Fibroblast of lung (primary cell): ENCODE results near the gene STBD1. TPM values are rescaled to one million over a fixed set of nuclear protein-coding genes. Genes with fewer than 3 reads are reported as not detected.
A peak's percentile ranks its signal among the peaks of the same experiment; 100 is the strongest.

Experiments used
- DNase-seq, 2 donors: peaks; one replicate each; pipeline versions ENCODE4 v3.0.0 to v3.0.0-alpha.2; 2010; ENCODE audit warnings: low read depth in 2 of 2
- H2AFZ ChIP-seq: 2 replicates; pipeline ENCODE4 v1.5.1; 2012; ENCODE audit warnings: low read length, control low read depth, inconsistent platforms
- H3K27ac ChIP-seq: 2 replicates; pipeline ENCODE4 v1.5.1; 2011; ENCODE audit warnings: low read length, control low read depth; ENCODE audit not compliant: insufficient read depth
- H3K27me3 ChIP-seq: 2 replicates; pipeline ENCODE4 v1.5.1; 2011; ENCODE audit warnings: mild to moderate bottlenecking, low read length; ENCODE audit not compliant: control insufficient read depth, insufficient read depth
- H3K36me3 ChIP-seq: 2 replicates; pipeline ENCODE4 v1.5.1; 2011; ENCODE audit warnings: low read length; ENCODE audit not compliant: control insufficient read depth, insufficient read depth
- H3K4me1 ChIP-seq: 2 replicates; pipeline ENCODE4 v1.5.1; 2011; ENCODE audit warnings: low read length; ENCODE audit not compliant: control insufficient read depth, insufficient read depth; ENCODE audit errors: extremely low read depth
- H3K4me2 ChIP-seq: 2 replicates; pipeline ENCODE4 v1.5.1; 2011; ENCODE audit warnings: low read length, control low read depth; ENCODE audit not compliant: insufficient read depth; ENCODE audit errors: extremely low read depth
- H3K4me3 ChIP-seq, 4 experiments: fragments of 200-600 bp in 1 of 4; sonication (generic) in 1 of 4; replicated peaks in 1 of 4; 2 replicates each; pipeline ENCODE4 v1.5.1; 2011 to 2016; ENCODE audit warnings: low read length in 4 of 4, low read depth in 3 of 4, mild to moderate bottlenecking in 3 of 4, control low read depth in 2 of 4, inconsistent platforms in 1 of 4, mixed read lengths in 1 of 4; ENCODE audit not compliant: insufficient read depth in 1 of 4; ENCODE audit errors: control extremely low read depth in 1 of 4
- H3K79me2 ChIP-seq: 2 replicates; pipeline ENCODE4 v1.5.1; 2012; ENCODE audit warnings: mild to moderate bottlenecking, low read length, inconsistent platforms; ENCODE audit not compliant: control insufficient read depth, insufficient read depth
- H3K9ac ChIP-seq: 2 replicates; pipeline ENCODE4 v1.5.1; 2011; ENCODE audit warnings: mild to moderate bottlenecking, low read length, control low read depth; ENCODE audit not compliant: insufficient read depth
- H3K9me3 ChIP-seq: 2 replicates; pipeline ENCODE4 v1.5.1; 2012; ENCODE audit warnings: low read depth, low read length; ENCODE audit not compliant: control insufficient read depth, insufficient read depth
- H4K20me1 ChIP-seq: 2 replicates; pipeline ENCODE4 v1.5.1; 2011; ENCODE audit warnings: low read length; ENCODE audit not compliant: control insufficient read depth, insufficient read depth; ENCODE audit errors: extremely low read depth
- EZH2 ChIP-seq: IDR thresholded peaks from 2 replicates; pipeline ENCODE4 v1.5.1; 2012; ENCODE audit warnings: low read length, control low read depth, mild to moderate bottlenecking; ENCODE audit errors: missing control alignments
- polyA plus RNA-seq, 2 donors: library from polyadenylated mRNA; depleted of rRNA in 1 of 2; stranded (reverse) in 1 of 2; unstranded in 1 of 2; fragments of >200 nt; gene quantifications; 2 replicates each; pipeline ENCODE4 v1.2.1, GENCODE V29; 2011 to 2012; ENCODE audit warnings: missing spikeins in 1 of 2
- total RNA-seq: library from RNA; depleted of rRNA; stranded (reverse); fragments of >200 nt; gene quantifications from 2 replicates; pipeline ENCODE4 v1.2.1, GENCODE V29; 2014
- TF ChIP-seq, protein P1 (sequence below), 2 donors: IDR thresholded peaks in 1 of 2; conservative IDR thresholded peaks in 1 of 2; 1 replicate in 1 of 2; 2 replicates in 1 of 2; pipeline ENCODE4 v1.5.1; 2011 to 2012; ENCODE audit warnings: low read length in 2 of 2, control low read depth in 1 of 2, inconsistent platforms in 1 of 2, low read depth in 1 of 2, mild to moderate bottlenecking in 1 of 2

The STBD1 gene
- total and polyA plus RNA-seq, 2 donors (not counting 1 experiment from before 2014, with no cell fraction given): 3.1 to 17.5 TPM

DNA sequence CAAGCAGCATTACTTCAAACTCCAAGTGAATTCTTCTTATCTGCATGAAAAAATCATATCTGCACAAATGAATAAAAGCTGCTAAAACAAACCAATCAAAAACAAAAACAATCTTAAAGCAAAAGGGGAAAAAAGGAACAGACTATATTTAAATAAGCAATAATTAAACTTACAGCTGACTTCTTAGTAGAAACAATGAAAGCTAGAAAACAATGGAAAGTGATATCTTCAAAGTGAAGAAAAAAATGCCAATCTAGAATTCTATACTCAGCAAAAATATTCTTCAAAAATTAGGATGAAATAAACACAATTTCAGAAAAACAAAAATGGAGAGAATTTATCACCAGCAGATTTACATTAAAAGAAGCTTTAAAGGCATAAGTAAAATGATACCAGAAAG, 20.0 kb downstream of the STBD1 start:
- H3K4me1 ChIP-seq: no peaks in the 10 kb centered on the region
- TF ChIP-seq EZH2: no peak
- TF ChIP-seq, protein P1, sequence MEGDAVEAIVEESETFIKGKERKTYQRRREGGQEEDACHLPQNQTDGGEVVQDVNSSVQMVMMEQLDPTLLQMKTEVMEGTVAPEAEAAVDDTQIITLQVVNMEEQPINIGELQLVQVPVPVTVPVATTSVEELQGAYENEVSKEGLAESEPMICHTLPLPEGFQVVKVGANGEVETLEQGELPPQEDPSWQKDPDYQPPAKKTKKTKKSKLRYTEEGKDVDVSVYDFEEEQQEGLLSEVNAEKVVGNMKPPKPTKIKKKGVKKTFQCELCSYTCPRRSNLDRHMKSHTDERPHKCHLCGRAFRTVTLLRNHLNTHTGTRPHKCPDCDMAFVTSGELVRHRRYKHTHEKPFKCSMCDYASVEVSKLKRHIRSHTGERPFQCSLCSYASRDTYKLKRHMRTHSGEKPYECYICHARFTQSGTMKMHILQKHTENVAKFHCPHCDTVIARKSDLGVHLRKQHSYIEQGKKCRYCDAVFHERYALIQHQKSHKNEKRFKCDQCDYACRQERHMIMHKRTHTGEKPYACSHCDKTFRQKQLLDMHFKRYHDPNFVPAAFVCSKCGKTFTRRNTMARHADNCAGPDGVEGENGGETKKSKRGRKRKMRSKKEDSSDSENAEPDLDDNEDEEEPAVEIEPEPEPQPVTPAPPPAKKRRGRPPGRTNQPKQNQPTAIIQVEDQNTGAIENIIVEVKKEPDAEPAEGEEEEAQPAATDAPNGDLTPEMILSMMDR (conservative IDR thresholded peaks at IDR 0.05 in 1 of 2, IDR thresholded peaks at IDR 0.05 in 1 of 2; ENCODE audit: low read depth in 1 of 2, low read length in 2 of 2): no peak
- H3K4me2 ChIP-seq: no peak overlapping the region
- no peaks in the 10 kb centered on the region for H3K9me3 ChIP-seq
- H3K27me3 ChIP-seq: no peaks in the 10 kb centered on the region
- no peaks in the 10 kb centered on the region for H3K36me3 ChIP-seq
- H2AFZ ChIP-seq: no peak overlapping the region
- no peaks in the 10 kb centered on the region for H3K79me2 ChIP-seq
- no peak overlapping the region for H3K9ac ChIP-seq
- H3K4me3 ChIP-seq: no peak overlapping the region
- H4K20me1 ChIP-seq: no peaks in the 10 kb centered on the region
- no peak for DNase-seq
- H3K27ac ChIP-seq: no peak overlapping the region

DNA sequence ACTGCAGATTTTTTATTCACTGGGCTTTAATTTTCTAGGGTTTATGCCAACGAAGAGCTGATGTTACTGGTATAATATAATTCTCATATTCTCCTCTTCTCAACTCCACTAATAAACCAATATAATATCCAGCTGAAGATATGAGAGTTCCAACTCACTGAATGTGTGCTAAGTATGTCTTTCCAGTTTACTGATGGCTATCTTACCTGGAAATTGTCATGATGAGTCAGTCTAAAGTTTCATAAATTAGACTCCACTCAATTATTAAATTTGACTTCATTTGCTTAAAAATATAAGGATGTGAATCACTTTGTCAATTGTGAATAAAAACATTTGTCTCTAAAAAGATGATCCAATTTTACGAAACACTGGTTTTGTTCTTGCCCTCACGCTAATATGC, 28.4 kb downstream of the STBD1 start:
- Histone ChIP-seq H2AFZ (no peak overlapping the region), H3K9me3 (no peaks in the 10 kb centered on the region), H4K20me1 (no peaks in the 10 kb centered on the region), H3K36me3 (no peaks in the 10 kb centered on the region), H3K4me3 (no peak overlapping the region), H3K27ac (no peak overlapping the region), H3K79me2 (no peaks in the 10 kb centered on the region), H3K4me1 (no peaks in the 10 kb centered on the region), H3K27me3 (no peaks in the 10 kb centered on the region), H3K9ac (no peak overlapping the region), H3K4me2 (no peak overlapping the region)
- TF ChIP-seq, protein P1 (conservative IDR thresholded peaks at IDR 0.05 in 1 of 2, IDR thresholded peaks at IDR 0.05 in 1 of 2; ENCODE audit: low read depth in 1 of 2, low read length in 2 of 2): no peak
- no peak for TF ChIP-seq EZH2
- no peak for DNase-seq

- no peak overlapping the region for H3K4me2 ChIP-seq
- peak; percentile 11 to 13 for DNase-seq
- no peaks in the 10 kb centered on the region for H3K79me2 ChIP-seq
- TF ChIP-seq EZH2: no peak
- TF ChIP-seq, protein P1 (conservative IDR thresholded peaks at IDR 0.05 in 1 of 2, IDR thresholded peaks at IDR 0.05 in 1 of 2; ENCODE audit: low read depth in 1 of 2, low read length in 2 of 2): no peak
- H3K4me3 ChIP-seq: no peak overlapping the region
- H3K36me3 ChIP-seq: no peaks in the 10 kb centered on the region
- no peaks in the 10 kb centered on the region for H3K9me3 ChIP-seq
- no peaks in the 10 kb centered on the region for H4K20me1 ChIP-seq
- no peak overlapping the region for H3K9ac ChIP-seq
- H3K27me3 ChIP-seq: no peaks in the 10 kb centered on the region
- no peak overlapping the region for H2AFZ ChIP-seq
- H3K27ac ChIP-seq: no peak overlapping the region
- H3K4me1 ChIP-seq: no peaks in the 10 kb centered on the region
Measured at GRCh38 chr4:76339364-76339763, 32.8 kb downstream of the STBD1 start.
